Lower lobe of right lung (tissue), 2 donors: ENCODE measurements around the gene SDK1. TPM values are rescaled to one million over a fixed set of nuclear protein-coding genes. Genes with fewer than 3 reads are reported as not detected.
A peak's percentile ranks its signal among the peaks of the same experiment; 100 is the strongest.

Experiments
- ATAC-seq, 2 donors: fragments of 200-7000 bp; cut with Tn5 transposase; one replicate each; pipeline ENCODE4 v1.9.1; 2020 to 2022; ENCODE audit warnings: mild to moderate bottlenecking in 2 of 2, moderate library complexity in 2 of 2
- DNase-seq: peaks from one replicate; pipeline ENCODE4 v3.0.0-alpha.2; 2020
- H3K27ac ChIP-seq: fragments of 200-600 bp; one replicate; pipeline ENCODE4 v1.8.0; 2022
- H3K27me3 ChIP-seq: fragments of 200-600 bp; one replicate; pipeline ENCODE4 v1.8.0; 2022; ENCODE audit warnings: low read depth
- H3K36me3 ChIP-seq: fragments of 200-600 bp; one replicate; pipeline ENCODE4 v1.8.0; 2022; ENCODE audit warnings: mild to moderate bottlenecking
- H3K4me1 ChIP-seq: fragments of 200-600 bp; one replicate; pipeline ENCODE4 v1.8.0; 2022
- H3K4me3 ChIP-seq: fragments of 200-600 bp; one replicate; pipeline ENCODE4 v1.8.0; 2022; ENCODE audit warnings: mild to moderate bottlenecking
- H3K9me3 ChIP-seq: fragments of 200-600 bp; one replicate; pipeline ENCODE4 v1.8.0; 2022
- CTCF ChIP-seq: fragments of 200-600 bp; IDR thresholded peaks from one replicate; pipeline ENCODE4 v1.8.0; 2022; ENCODE audit warnings: antibody characterized with exemption, mild to moderate bottlenecking
- intact Hi-C: fragments of 100-400 bp; cut with DNase I; formaldehyde crosslinking; loops from one replicate; pipeline ENCODE4 v1.11.0; 2022
- total RNA-seq: library from RNA; stranded (reverse); fragmentation: NEBNext Ultra II Directional; extraction: Animal tissue kit (Norgen Biotek cat#: 25700); gene quantifications from one replicate; pipeline ENCODE4 v1.2.1, GENCODE V29; 2021
- donor health status: DM: no; HTN: yes; CAD: no; lungs with severe emphysema.

The SDK1 gene
- total RNA-seq, 1 donor from 2014 or later, result 10.0 TPM

DNA sequence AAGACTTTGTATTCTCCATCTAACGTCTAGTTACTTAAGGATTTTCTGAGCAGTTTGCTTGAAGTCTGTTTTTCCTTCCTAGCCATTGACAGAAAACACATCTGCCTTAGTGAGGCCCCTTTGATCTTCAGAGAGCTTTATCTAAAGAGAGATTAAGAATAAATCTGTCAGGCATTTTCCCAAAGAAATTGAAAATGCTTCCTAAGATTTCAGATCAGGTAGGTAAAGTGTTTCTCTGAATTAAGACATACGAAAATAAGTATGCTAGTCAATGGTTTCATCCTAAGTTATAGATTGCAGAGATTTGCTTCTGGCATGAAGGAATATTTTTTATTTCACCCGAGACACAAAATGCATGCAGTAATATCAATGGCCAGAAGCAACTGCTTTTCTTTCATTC, 168.6 kb downstream of the SDK1 start:
- Histone ChIP-seq H3K36me3 (no peaks in the 10 kb centered on the region), H3K9me3 (no peaks in the 10 kb centered on the region), H3K27ac (no peak overlapping the region), H3K4me1 (no peaks in the 10 kb centered on the region), H3K27me3 (no peaks in the 10 kb centered on the region), H3K4me3 (no peak overlapping the region)
- intact Hi-C loops, result no loop called here
- DNase-seq (no peak), ATAC-seq (no peak)
- no peak for TF ChIP-seq CTCF

- H3K4me1 ChIP-seq, result no peaks in the 10 kb centered on the region
- no peaks in the 10 kb centered on the region for H3K36me3 ChIP-seq
- no peak overlapping the region for H3K4me3 ChIP-seq
- intact Hi-C loops, result no loop called here
- no peak overlapping the region for H3K27ac ChIP-seq
- no peak for TF ChIP-seq CTCF
- DNase-seq (no peak), ATAC-seq (no peak)
- H3K9me3 ChIP-seq, result no peaks in the 10 kb centered on the region
- no peaks in the 10 kb centered on the region for H3K27me3 ChIP-seq
Observed at GRCh38 chr7:3480197-3480596, 179.1 kb downstream of the SDK1 start.

GRCh38 chr7:3481435-3481834, 180.4 kb downstream of the SDK1 start:
- H3K4me1 ChIP-seq, result no peaks in the 10 kb centered on the region
- no peaks in the 10 kb centered on the region for H3K9me3 ChIP-seq
- DNase-seq (no peak), ATAC-seq (no peak)
- no peaks in the 10 kb centered on the region for H3K27me3 ChIP-seq
- intact Hi-C loops, result no loop called here
- H3K27ac ChIP-seq, result no peak overlapping the region
- H3K4me3 ChIP-seq, result no peak overlapping the region
- H3K36me3 ChIP-seq, result no peaks in the 10 kb centered on the region
- no peak for TF ChIP-seq CTCF

GRCh38 chr7:3482147-3482921, 181.3 kb downstream of the SDK1 start:
- no peaks in the 10 kb centered on the region for H3K4me1 ChIP-seq
- DNase-seq, result no peak
- H3K36me3 ChIP-seq, result no peaks in the 10 kb centered on the region

GRCh38 chr7:3486841-3487240, 185.8 kb downstream of the SDK1 start:
- no peaks in the 10 kb centered on the region for H3K4me1 ChIP-seq
- no peak overlapping the region for H3K27ac ChIP-seq
- ATAC-seq (no peak), DNase-seq (no peak)
- TF ChIP-seq CTCF, result no peak
- intact Hi-C loops, result no loop called here
- H3K9me3 ChIP-seq, result no peaks in the 10 kb centered on the region
- H3K27me3 ChIP-seq, result no peaks in the 10 kb centered on the region
- no peaks in the 10 kb centered on the region for H3K36me3 ChIP-seq
- H3K4me3 ChIP-seq, result no peak overlapping the region

More at GRCh38 chr7:3482147-3482921, 181.3 kb downstream of the SDK1 start:
- Histone ChIP-seq H3K4me3 (no peak overlapping the region), H3K27me3 (no peaks in the 10 kb centered on the region), H3K27ac (no peak overlapping the region), H3K9me3 (no peaks in the 10 kb centered on the region)
- ATAC-seq, result no peak
- peak; percentile 19 for TF ChIP-seq CTCF
- intact Hi-C loops, result no loop called here
